Fibroblast of peridontal ligament (primary cell): ENCODE results near the gene EIF1AD.
"Not testable (repeated sequence)": the region's sequence is repeated elsewhere in the genome, so short reads cannot be mapped to it uniquely, and the experiment has no call there.

Source experiments
- DNase-seq: peaks from one replicate; pipeline ENCODE4 v3.0.0-alpha.2; 2010; ENCODE audit errors: extremely low read depth

Gene EIF1AD

DNA sequence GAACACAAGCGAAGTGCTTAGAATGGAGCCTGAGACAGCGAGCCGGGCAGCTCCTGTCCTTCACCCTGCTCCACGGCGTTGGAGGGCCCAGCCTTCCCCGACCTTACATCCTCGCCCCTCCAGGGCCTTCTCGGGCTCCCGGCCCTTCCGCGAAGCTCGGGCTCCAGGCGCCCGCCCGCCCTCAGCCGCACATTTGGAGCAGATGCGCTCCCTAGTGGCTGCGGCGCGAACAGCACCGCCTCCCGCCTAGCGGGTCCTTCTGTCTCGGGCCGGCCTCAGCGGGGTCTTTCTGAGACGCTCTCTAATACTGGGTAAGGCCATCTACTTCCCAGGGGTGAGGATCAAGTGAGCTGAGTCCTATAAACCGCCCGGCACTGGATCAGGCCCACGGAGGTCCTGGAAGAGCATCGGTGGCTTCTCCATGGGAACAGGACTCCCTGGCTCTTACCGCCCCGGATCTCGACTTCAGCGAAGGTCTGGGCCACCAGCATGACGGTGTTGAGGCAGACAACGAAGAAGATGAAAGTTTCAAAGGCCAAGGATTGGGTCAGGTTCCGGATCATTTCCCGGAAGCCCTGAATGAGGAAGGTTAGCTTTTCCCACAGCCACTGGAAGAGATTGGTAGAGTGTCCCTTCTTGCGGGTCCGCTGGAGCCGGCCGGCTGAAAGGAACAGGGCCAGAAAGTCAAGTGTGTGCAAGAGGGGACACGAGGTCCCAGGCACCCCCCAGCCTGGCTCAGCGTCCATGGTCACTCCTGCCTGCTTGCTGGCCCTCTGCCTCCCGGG lies 20.6 kb upstream of the EIF1AD start:
- DNase-seq, result peak; percentile 45

DNA sequence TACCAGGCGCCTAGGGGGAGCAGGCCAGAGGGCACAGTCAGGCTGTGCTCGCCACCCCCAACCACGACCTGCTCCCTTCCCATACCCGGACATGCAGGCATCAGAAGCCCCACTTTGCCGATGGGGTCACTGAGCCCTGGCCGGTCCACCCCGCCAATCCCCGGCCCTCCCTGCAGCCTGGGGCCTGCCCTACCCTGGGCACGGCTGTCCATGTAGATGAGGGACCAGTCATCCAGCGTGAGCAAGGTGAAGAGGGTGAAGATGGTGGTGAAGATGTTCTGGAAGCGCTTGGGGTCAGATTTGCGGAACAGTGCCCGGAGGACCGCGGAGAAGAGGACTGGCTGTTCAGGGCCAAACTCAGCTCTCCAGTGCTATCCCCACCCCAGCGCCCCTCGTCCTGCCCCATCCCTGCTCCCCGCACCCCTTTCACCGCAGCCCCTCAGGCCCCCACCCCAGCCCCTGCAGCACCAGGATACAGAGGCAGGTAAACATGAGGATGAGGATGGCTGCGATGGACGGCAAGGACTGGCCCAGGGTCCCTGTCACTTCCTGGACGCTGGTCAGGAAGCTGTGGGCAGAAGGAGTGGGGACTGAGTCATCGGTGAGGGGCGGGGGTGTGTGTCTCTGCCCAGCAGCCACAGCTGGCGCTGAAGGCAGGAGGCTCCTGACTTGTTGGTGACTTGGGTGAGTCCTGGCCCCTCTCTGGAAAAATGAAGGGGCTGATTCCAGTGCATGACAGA lies 18.8 kb upstream of the EIF1AD start:
- peak; percentile 52 for DNase-seq

DNA sequence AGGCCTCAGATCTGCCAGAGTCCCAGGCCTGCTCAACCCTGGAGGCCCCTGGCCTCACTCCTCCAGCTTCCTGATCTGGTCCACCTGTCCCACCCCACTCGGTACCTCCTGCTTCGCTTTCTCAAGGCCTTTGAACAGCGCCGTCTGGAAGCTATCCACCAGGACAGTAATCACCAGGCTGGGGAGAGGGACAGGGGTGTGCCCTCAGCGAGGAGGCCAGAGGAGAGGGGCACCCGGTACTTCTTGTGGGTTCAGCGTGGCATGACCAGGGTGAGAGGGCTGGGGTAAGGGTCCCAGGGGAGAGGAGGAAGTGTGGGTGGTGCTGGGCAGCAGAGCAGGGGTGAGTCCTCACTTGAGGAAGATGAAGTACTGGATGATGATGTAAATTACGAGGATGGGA lies 18.3 kb upstream of the EIF1AD start:
- DNase-seq, result no peak

DNA sequence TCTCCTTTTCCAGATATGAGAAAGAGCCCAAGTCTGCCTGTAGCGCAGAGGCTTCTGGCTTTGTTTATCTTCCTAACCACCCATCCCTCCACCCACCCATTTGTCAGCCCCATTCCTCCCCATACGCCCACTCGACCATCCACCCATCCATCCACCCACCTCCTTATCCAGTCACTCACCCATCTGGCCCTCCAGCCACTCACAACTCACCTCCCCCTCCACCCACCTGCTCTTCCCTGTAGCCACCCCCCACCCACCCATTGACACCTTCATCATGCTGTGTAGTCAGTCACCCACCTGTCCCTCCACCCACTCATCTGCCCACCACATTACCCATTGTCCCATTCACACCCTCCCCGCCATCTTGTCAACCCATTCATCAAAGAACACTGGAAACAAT lies 15.4 kb upstream of the EIF1AD start:
- DNase-seq, result no peak

DNA sequence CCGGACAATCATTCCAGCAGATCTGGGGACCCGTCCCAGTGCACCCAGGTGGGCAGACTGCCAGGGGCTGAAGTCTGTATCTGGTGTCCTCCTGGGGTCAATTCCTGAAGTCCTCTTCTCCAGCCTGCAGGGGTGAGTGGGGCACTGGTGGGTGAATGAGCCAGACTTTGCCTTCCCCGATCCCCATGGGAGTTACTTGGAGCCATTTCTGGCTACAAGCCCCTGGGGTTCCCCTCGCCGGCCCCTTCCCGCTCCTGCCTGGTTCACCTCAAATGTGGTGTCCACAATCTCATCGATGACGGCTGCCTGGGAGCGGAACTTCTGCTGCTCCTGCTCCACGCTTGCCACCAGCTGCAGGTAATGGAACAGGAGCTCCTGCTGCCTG lies 14.8 kb upstream of the EIF1AD start:
- DNase-seq, result no peak

DNA sequence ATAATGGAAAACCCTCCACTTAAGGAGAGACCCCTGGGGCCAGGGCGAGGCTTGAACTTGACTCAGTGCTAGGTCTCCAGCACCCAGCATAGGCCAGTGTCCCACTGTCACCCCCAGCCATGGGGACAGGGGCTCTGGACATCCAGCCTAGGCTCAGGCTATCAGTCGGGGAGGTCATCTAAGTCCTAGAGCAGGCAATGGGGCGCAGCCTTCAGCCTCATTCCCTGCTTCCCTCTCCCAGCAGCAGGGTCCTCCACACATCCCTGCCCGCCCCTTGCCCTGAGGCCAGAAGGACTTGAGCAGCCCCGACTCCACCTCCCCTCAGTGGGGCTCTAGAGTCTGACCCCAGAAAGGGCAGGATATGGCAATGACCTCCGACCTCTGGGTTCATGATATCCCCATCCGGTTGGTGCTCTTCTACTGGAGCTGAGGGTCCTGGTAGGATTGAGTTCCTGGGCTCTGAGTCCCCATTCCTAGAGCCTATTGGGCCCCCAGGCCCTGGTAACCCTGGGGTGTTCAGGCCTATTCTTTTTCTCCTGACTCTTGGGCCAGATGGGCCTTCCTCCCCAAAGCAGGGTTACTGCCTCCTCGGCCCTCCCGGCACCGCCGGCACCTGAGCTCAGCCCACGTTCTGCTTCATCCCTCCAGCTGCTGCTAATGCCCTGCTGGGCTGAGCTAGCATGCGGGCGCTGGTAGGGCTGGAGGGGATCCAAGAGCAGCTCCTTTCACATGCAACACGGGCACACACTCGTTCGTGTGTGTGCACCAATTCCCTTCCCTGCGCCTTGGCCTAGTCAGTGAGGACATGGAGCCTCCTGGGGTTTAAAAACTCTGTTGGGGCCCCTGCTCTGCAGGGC lies 14.2 kb upstream of the EIF1AD start:
- no peak for DNase-seq

DNA sequence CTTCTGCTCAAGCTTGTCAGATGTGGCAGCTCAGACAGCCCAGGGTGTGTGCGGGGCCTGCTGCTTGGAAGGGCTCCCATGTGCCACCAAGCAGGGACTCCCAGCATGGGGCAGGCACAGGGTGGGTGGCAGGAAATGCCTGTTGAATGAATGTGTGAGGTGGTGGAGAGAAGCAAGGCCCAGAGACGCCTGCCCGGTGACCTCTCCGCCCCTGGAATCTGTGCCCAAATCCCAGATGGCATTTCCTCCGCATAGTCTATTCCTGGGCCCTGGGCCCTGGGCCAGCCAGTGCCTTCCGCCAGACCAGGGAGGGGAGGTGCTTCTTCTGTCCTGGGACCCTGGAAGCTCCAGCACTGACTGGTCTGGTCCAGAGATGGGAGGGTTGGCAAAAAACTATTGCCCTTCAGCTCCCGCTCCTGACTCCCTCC lies 13.5 kb upstream of the EIF1AD start:
- DNase-seq, result peak; percentile 9

DNA sequence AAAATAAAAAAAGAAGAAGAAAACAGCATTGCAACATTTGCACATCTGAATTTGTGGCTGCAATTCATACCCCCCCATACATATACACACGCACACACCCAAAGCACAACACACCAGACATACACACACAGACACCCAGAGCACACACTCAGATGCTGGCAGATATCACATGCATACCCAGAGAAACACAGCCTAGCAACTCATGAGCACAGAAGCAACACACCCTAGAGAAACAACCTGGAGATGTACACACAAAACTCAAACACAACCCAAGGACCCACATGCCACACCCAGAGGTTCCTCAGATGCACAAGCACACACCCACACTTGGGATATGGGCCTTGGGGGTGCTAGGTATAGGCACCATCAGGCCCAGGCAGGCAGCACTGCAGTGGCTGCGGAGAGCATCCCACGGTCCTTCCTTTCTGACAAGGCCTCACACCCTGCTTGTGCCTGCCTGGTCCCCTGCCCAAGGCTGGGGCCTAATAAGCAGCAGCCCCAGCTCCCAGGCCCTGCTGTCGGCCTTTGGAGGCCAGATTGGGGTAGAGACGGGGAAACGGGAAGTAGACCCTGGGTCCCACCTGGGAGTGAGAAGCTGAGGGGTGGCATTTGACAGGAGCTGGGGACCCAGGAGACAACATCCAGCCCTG lies 13.0 kb upstream of the EIF1AD start:
- no peak for DNase-seq

DNA sequence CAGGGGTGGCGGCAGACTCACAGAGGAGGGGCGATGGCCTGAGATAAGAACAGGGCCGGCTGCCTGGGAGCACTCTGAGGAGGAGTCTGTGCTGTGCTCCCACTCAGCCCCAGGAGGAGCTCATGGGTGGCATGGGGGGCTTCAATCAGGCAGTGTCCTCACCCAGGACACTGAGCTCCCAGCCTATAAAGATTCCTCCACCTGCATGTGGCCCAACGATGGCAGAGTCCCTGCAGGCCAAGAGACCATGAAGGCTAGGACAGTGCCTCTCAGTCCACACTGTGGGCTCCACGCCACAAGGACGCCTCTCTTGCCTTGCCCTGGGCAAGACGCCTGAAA lies 11.8 kb upstream of the EIF1AD start:
- no peak for DNase-seq

DNA sequence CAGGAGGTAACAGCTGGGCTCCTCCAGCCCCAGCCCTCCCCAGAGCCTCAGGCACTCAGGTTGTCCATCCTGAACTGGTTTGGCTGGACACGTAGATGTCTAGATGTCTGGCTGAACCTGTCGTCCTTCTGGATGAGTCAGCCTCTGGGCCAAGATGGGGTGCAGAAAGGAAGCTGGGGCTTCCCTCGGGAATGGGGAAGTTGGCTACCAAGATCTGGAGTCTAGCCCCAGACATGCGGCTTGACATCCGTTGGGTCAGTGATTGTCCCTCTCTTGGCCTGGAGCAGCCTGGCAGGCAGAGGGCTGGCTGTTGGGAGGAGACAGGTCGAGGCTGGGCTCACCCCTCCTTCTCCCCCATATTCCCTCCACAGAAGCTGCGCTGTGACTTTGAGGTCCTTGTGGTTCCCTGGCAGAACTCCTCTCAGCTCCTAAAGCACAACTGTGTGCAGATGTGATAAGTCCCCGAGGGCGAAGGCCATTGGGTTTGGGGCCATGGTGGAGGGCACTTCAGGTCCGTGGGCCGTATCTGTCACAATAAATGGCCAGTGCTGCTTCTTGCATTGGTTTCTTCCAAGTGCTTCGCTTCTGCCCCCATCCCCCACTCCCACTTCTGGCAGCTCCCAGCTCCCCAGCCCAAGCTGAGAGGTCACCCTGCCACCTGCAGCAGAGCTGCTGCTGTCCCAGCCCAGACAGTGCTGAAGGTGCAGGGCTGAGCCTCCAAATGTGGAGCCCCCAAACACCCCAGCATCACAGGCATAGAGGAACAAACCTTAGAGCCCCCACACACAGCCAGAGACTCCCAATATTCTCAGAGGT lies 11.2 kb upstream of the EIF1AD start:
- no peak for DNase-seq

DNA sequence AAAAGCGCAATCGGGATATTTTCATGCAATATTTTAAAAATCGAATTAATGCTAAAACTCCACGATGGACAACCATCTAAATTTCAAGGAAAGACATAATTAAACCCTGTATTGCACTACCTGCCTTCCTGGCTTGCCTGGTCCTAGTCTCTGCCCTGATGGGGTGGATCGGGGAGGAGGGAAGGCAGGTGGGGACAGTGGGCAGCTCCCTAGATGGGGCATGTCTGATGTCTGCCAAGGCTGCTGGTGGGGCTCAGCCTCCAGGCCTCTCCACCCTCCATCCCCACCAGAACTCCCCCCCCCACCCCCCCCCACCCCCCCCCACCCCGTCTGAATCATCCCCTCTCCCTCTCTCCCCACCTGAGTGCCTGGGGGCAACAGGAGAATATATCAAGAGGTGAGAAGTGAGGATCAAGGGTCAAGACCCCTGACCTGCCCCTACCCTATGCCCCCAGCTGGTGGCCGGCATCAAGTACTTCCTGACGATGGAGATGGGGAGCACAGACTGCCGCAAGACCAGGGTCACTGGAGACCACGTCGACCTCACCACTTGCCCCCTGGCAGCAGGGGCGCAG lies 10.5 kb upstream of the EIF1AD start:
- no peak for DNase-seq

DNA sequence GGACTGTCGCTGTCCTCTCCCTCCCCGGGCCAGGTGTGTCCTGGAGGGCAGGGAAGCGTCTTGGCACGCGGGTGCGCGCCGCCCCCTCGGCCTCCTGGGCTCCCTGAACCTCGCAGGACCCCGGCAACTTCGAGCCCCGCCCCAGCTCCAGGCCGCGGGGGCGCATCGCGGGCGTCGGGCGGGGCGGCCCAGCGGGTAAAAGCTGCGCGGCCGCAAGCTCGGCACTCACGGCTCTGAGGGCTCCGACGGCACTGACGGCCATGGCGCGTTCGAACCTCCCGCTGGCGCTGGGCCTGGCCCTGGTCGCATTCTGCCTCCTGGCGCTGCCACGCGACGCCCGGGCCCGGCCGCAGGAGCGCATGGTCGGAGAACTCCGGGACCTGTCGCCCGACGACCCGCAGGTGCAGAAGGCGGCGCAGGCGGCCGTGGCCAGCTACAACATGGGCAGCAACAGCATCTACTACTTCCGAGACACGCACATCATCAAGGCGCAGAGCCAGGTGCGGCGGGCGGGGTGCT lies 9.9 kb upstream of the EIF1AD start, which contains the start of gene CST6:
TSS of gene CST6 (plus strand) at position 224 of the 519 bp plus-strand sequence. CDS start at position 261, 37 bp downstream.
- DNase-seq, result no peak

DNA sequence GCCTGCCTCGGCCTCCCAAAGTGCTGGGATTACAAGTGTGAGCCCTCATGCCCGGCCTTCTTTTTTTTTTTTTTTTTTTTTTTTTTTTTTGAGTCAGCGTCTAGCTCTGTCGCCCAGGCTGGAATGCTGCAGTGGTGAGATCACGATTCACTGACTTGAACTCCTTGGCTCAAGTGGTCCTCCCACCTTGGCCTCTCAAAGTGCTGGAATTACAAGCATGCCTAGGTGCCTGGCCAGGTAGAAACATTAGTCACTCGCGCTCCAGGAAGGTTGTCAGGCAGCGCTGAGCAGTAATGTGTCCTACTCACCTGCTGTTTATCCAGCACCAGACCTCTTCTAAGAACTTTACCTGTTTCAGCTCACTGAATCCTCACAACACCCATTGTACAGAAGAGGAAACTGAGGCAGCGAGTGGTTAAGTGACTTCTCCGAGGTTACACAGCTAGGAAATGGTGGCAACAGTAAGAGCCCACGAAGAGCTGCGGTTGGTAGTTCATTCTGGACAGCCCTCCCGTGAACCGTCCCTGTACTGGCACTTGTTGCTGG lies 9.4 kb upstream of the EIF1AD start:
- no peak for DNase-seq

DNA sequence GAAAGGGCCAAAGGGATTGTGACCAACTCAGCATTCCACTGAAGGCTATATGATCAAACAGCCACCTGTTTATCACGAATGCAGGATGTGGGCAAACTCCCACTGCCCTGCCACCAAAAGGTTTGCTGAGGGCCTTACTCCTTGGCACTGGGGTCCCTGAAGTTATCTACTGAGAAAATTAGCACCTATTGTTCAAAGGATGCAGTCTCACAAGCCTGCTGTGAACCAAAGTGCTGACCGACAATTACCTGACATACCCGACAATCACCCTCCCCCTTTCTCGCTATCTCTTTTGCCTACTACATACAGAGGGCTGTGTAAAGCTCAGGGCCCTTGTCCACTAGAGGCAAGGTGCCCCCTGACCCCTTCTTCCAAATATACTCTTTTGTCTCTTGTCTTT lies 8.1 kb upstream of the EIF1AD start:
- DNase-seq, result not testable (repeated sequence)

DNA sequence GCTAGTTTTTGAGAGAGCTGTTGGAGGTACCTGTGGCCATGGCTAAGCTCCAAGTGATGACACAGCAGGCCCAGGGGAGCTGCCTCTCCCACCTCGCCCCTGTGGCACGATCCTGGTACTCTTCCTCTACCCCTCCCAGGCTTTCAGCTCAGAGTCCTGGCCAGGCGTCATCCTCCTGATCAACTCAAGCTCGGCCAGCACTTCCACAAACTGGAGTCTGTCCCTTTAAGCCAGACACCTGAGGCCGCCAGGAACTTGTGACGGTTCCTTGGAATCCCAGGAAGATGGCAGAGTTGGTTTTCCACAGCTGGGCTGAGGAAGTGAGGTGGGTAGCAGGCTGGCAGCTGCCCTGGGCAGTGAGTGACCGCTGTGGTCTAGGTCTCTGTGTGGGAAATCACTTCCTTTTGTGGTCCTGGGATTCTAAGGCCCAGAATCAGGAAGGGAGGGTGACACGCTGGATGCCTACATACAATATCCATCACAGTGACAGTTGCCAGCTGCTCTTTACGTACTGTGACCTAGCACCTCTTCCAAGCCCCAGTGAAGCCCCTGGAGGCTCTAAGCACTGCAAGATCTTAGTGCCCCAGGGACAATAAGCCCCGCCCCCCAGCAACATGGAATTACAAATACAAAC lies 6.6 kb upstream of the EIF1AD start:
- DNase-seq, result no peak

DNA sequence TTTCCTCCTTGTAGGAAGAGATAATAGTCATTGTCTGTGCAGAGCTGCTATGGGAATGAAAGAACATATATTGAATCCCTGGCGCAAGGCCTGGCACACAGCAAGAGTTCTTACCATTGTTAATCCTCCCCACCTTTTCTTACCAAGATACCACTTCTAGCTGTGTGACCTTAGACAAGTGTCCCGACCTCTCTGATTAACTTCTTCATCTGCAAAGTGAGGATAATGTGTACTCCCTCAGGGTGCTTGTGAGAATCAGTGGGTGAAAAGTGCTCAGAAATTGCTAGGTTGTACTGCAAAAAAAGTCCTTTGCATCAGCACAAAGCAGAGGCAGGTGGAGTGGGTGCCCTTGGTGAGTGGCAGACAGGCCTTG lies 6.1 kb upstream of the EIF1AD start:
- DNase-seq, result no peak

DNA sequence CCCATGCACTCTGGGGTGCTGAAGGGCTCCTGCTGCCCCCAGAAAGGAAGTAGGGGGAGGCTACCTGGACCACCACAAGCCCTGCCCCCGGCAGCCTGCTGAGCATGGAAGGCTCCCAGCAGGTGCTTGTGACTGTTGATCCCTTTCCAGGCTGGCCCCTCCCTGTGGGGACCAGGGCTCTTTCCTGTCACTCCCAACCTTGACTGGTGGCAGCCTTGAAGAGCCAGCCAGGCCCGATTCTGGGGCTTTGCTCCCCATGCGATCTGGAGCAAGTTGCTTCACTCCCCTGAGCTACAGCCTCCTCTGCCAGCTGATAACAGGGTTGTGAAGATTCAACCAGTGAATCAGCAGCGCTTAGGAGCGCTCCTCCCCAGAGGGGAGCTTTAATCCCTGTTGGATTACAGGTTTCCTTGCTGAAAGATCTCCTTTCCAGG lies 5.3 kb upstream of the EIF1AD start:
- DNase-seq, result no peak

DNA sequence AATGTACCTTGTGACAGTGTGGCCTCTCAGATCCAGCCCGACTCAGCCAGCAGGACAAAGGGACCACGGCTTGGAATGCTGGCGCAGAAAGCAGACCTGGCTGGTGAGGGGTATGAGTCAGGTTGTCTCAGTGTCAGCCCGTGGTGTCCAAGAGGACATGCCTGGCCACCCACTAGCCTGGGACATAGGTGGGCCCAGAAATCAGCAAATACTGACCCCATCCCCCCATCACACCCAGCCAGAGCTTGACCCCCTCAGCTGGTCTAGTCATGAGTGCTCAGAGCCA lies 4.9 kb upstream of the EIF1AD start:
- no peak for DNase-seq

DNA sequence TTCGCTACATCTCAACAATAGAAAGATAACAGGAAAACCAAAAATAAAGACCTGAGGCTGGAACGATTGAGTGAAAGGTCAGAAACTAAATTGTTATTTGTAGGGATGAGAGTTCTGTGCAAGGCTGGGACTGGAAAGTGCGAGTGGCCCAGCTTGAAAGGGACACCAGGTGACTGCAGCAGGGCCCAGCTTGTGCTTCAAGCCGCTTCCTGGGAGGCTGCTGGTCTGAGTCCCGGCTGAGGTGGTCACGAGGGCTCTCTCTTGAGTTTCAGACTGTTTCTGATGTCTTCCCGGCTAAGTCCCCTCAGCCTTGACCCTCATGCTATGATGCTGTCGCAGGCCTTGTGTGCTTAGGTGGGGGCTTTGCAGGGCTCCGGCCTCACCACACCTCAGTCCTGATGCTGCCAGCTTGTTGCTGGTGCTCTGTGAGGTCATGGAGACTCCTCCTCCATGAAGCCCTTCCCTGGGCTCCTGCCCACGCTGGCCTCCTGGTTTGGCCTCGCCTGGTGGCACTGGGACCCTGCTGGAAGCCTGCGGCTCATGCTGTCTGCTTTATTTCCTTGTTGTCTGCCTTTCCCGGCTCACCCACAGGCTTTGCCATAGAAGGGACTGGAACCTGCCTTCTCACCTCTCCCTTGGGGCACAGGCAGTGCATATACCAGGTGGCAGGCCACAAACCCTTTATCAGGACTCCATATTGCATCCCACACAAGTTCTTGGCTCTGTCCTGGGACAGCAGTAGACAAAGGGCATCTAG lies 4.4 kb upstream of the EIF1AD start:
- no peak for DNase-seq
